ENCODE measurements around the gene LYSMD3. TPM values are rescaled to one million over a fixed set of nuclear protein-coding genes. Genes with fewer than 3 reads are reported as not detected.
"Not testable (repeated sequence)": the region's sequence is repeated elsewhere in the genome, so short reads cannot be mapped to it uniquely, and the experiment has no call there.

The LYSMD3 gene
- total RNA-seq: 10 to 100 TPM; 15.0 to 19.3 TPM

GRCh38 chr5:90529194-90529938 is at the start of gene LYSMD3:
TSS of gene LYSMD3 (minus strand) at chr5:90529584. CDS start at chr5:90525289, 4,295 bp downstream.
- ATAC-seq (ENCODE audit: insufficient number of reproducible peaks, low FRiP score, low read depth) (peak; percentile 95), DNase-seq (ENCODE audit: low spot score) (peak; percentile 90)
- H3K4me3 ChIP-seq: peak within 1 kb of the TSS; percentile 85
- H3K27ac ChIP-seq: peak within 1 kb of the TSS; percentile 87 to 97
- H3K9me3 ChIP-seq: no peaks in the 10 kb centered on the region
- H3K27me3 ChIP-seq (replicated peaks; ENCODE audit: insufficient read depth): no peaks in the 10 kb centered on the region
- peaks cover 19 to 26% of the 10 kb centered on the region in 2 donors for H3K4me1 ChIP-seq (ENCODE audit: control insufficient read depth in 1 of 2, low read depth in 2 of 2)
- TF ChIP-seq CTCF (IDR thresholded peaks at IDR 0.05): no peak
- H3K36me3 ChIP-seq: no peaks in the 10 kb centered on the region

GRCh38 chr5:90576566-90576965 is 47.2 kb upstream of the LYSMD3 start:
- H3K27me3 ChIP-seq (replicated peaks; ENCODE audit: insufficient read depth); ATAC-seq (ENCODE audit: insufficient number of reproducible peaks, low FRiP score, low read depth); H3K4me1 ChIP-seq (ENCODE audit: control insufficient read depth in 1 of 2, low read depth in 2 of 2); H3K36me3 ChIP-seq; H3K4me3 ChIP-seq; H3K9me3 ChIP-seq; H3K27ac ChIP-seq; DNase-seq (ENCODE audit: low spot score): not testable (repeated sequence)

GRCh38 chr5:90575712-90576111 is 46.3 kb upstream of the LYSMD3 start:
- no peak overlapping the region for H3K4me3 ChIP-seq
- DNase-seq (ENCODE audit: low spot score) (no peak), ATAC-seq (ENCODE audit: insufficient number of reproducible peaks, low FRiP score, low read depth) (no peak)
- H3K36me3 ChIP-seq: no peaks in the 10 kb centered on the region
- H3K4me1 ChIP-seq (ENCODE audit: control insufficient read depth in 1 of 2, low read depth in 2 of 2): no peaks in the 10 kb centered on the region
- no peaks in the 10 kb centered on the region for H3K27me3 ChIP-seq (replicated peaks; ENCODE audit: insufficient read depth)
- no peak for TF ChIP-seq CTCF (IDR thresholded peaks at IDR 0.05)
- H3K27ac ChIP-seq: no peak overlapping the region
- H3K9me3 ChIP-seq: no peaks in the 10 kb centered on the region

GRCh38 chr5:90571147-90571773 is 41.9 kb upstream of the LYSMD3 start:
- H3K4me1 ChIP-seq (ENCODE audit: control insufficient read depth in 1 of 2, low read depth in 2 of 2): no peaks in the 10 kb centered on the region
- no peaks in the 10 kb centered on the region for H3K27me3 ChIP-seq (replicated peaks; ENCODE audit: insufficient read depth)
- no peak overlapping the region for H3K4me3 ChIP-seq
- no peak for TF ChIP-seq CTCF (IDR thresholded peaks at IDR 0.05)
- H3K36me3 ChIP-seq: no peaks in the 10 kb centered on the region
- DNase-seq (ENCODE audit: low spot score): no peak
- H3K9me3 ChIP-seq: peaks cover 3% of the 10 kb centered on the region
- no peak for ATAC-seq (ENCODE audit: insufficient number of reproducible peaks, low FRiP score, low read depth)
- no peak overlapping the region for H3K27ac ChIP-seq

GRCh38 chr5:90570034-90570433 is 40.6 kb upstream of the LYSMD3 start:
- Histone ChIP-seq H3K9me3 (peaks cover 3% of the 10 kb centered on the region), H3K27me3 (replicated peaks; ENCODE audit: insufficient read depth) (no peaks in the 10 kb centered on the region), H3K27ac (no peak overlapping the region), H3K4me3 (no peak overlapping the region), H3K36me3 (no peaks in the 10 kb centered on the region), H3K4me1 (ENCODE audit: control insufficient read depth in 1 of 2, low read depth in 2 of 2) (no peaks in the 10 kb centered on the region)
- ATAC-seq (ENCODE audit: insufficient number of reproducible peaks, low FRiP score, low read depth) (no peak), DNase-seq (ENCODE audit: low spot score) (no peak)
- no peak for TF ChIP-seq CTCF (IDR thresholded peaks at IDR 0.05)
